Stimulated activated CD4-positive, alpha-beta T cell treated with anti-CD3 and anti-CD28 coated beads, Interleukin-15, amount 100 ng/mL, for 24 hours (primary cell): Measurements from ENCODE around the gene UGT1A9.

Experiments
- DNase-seq: peaks from one replicate; pipeline ENCODE4 v3.0.0-alpha.2; 2020

UGT1A9 gene

DNA sequence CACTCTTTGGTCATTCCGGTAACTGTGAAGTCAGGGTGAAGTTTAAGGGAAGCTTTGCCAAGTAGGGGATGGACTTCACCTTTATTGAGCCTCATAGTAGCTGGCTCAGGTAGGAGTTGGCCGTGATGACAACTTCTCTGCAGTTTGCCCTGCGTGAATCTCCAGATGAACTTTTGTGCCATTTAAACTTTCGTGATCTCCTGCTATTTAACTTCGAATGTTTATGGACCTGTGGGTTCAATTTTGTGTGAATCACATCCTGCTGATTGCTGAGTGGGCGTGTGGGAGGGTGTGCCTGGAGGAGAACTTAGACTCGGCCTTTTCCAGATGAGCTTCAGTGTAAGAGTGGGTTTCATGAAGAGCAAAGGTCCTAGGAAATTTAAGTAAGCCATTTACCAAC is 92.6 kb downstream of the UGT1A9 start:
- no peak for DNase-seq

DNA sequence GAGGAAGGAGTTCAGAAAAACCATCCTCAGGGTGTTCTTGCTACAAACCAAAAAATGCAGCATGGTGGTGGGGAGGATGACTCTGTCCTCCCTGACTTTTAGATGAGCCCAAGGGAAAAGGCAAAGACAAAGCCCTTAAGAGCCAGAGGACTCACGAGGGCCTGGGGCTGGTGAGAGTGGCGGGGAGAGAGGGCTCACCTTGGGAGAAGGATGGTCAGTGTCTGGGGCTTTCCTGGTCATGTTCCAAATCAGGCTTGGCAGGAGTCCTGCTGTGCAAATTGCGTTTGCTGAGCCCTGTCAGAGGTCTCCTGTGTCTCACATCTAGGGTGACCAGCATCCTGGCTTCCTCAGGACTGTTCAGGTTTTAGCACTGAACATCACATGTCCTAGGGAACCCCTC is 93.1 kb downstream of the UGT1A9 start:
- DNase-seq, result no peak

DNA sequence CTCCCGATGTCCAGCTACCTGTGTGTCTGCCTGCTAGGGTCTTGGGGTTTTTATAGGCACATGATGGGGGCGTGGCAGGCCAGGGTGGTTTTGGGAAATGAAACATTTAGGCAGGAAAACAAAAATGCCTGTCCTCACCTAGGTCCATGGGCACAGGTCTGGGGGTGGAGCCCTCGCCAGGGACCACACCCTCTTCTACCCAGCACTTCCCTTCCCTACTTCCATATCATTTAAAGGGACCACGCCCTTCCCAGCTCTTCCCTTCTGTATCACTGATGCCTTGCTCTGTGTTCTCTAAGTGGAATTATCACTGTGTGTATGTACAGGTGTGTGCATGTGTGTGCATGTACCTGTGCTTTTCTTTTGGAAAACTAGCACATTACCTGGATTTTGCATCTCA is 94.7 kb downstream of the UGT1A9 start:
- DNase-seq, result no peak

DNA sequence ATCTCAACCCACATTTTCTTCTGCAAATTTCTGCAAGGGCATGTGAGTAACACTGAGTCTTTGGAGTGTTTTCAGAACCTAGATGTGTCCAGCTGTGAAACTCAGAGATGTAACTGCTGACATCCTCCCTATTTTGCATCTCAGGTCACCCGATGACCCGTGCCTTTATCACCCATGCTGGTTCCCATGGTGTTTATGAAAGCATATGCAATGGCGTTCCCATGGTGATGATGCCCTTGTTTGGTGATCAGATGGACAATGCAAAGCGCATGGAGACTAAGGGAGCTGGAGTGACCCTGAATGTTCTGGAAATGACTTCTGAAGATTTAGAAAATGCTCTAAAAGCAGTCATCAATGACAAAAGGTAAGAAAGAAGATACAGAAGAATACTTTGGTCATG is 96.4 kb downstream of the UGT1A9 start:
- no peak for DNase-seq

DNA sequence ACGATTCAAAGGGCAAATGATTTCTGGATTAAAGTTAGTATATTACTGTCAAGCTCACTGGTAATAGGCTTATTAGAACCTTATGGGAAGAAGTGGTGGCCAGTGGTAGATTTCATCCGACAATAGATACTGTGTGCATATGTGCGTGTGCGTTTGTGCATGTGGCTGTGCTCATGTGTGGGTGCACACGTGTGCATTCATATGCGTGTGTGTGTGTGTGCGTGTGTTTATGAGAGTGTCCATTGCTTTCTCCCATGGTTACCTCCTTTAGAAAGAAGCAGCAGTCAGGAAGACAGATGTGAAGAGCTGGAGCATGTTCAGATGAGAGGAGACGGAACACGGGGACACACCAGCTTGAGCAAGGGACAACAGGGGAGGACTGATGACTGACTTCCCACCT is 97.6 kb downstream of the UGT1A9 start:
- no peak for DNase-seq

DNA sequence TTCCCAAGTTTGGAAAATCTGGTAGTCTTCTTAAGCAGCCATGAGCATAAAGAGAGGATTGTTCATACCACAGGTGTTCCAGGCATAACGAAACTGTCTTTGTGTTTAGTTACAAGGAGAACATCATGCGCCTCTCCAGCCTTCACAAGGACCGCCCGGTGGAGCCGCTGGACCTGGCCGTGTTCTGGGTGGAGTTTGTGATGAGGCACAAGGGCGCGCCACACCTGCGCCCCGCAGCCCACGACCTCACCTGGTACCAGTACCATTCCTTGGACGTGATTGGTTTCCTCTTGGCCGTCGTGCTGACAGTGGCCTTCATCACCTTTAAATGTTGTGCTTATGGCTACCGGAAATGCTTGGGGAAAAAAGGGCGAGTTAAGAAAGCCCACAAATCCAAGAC is 100.5 kb downstream of the UGT1A9 start:
- DNase-seq, result no peak

DNA sequence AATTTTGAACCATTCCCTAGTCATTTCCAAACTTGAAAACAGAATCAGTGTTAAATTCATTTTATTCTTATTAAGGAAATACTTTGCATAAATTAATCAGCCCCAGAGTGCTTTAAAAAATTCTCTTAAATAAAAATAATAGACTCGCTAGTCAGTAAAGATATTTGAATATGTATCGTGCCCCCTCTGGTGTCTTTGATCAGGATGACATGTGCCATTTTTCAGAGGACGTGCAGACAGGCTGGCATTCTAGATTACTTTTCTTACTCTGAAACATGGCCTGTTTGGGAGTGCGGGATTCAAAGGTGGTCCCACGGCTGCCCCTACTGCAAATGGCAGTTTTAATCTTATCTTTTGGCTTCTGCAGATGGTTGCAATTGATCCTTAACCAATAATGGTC is 100.9 kb downstream of the UGT1A9 start:
- DNase-seq, result no peak

DNA sequence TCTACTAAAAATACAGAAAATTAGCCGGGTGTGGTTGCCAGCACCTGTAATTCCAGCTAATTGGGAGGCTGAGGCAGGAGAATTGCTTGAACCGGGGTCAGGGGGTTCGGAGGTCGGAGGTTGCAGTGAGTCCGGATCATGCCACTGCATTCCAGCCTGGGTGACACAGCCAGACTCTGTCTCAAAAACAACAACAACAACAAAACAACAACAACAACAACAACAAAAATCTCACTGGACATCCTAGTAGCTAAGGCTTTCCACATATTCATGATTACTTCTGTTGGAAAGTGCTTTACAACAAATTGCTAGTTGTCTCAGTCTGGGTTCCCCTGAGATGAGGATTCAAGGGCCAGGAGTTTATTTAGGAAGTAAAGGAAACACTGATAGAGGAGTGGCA is 102.2 kb downstream of the UGT1A9 start:
- no peak for DNase-seq

DNA sequence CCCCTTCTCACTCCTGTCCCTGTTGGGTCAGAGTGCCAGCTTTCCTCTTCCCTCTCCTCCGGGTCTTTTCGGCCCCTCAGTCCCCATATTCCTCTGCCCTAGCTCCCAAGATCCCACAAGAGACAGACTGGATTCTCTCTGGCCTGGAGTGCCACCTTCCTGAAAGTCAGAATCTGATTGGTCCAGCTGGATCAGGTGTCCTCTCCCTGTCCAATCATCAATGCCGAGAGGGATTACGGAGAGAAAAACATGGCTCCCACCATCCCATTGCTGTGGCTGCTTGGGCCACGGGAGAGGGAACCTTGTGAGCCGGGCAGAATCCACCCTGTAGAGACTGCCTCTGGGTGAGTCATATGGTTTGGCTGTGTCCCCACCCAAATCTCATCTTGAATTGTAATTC is 103.7 kb downstream of the UGT1A9 start:
- no peak for DNase-seq

DNA sequence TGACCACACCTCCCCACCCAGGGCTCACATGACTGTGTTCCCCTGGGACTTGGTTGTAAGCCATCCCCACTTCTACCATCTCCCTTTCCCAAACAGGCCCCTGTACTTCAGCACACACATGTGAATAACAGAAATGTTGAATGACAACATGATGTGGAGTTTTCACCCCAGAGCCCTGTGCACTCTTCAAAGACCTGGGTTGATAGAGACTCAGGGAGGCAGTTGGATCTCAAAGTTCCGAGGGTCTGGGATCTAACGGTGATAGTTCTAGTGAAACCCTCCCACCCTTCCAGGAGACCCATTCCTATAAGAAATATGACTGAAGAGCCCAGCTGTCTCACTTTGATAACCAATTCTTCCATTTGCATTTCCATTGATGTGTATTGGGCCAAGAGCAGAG is 106.3 kb downstream of the UGT1A9 start, which contains the start of gene MROH2A:
Gene MROH2A (plus strand): TSS at position 301 of the 400 bp plus-strand sequence. CDS start 1,029 bp downstream, outside the sequence.
- no peak for DNase-seq

DNA sequence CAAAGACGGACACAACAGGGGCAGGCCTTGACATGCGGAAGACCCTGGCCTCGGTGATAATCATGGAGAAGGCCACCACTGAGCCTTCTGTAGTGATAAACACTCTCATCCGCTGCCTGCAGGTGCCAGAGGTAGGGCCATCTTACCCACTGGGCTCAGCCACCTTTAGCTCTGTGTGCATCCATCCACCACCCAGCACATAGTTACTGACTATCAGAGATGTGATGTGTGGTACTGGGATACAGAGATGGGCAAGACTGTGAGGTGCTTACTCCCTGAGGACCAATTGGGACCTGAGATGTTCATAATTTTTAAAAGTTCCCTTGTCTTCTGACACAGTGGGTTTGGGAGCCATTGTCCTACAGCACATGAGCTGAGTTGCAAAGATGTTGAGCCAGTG is 108.0 kb downstream of the UGT1A9 start:
- DNase-seq, result no peak

DNA sequence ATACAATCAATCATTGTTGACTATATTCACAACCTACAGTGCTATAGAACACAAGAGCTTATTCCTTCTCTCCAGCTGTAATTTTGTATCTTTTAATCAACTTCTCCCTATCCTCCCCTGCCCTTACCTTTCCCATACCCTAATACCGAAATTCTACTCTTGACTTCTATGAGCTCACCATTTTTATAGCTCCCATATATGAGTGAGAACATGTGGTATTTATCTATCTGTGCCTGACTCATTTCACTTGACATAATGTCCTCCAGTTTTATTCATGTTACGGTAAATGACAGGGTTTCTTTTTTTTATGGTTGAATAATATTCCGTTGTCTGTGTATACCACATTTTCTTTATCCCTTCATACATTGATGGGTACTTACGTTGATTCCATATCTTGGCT is 109.1 kb downstream of the UGT1A9 start:
- no peak for DNase-seq

DNA sequence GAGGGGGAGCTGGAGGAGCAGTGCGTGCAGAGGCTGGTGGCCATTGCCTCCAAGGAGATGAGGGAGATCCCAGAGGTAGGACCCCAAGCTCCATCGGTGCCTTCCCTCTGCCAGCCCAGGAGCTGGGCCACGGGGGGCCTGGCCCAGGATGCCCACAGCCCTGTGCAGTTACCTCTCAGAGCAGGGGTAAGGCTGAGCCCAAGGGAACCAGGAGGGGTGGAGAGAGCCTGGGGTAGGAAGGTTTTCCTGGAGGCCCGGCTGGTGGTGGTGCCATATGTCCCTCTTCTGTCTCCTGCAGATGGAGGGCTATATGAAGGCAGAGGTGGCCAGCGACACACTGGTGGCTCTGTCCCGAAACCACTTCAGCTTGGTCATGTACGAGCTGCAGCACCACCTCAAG is 117.9 kb downstream of the UGT1A9 start:
- no peak for DNase-seq

DNA sequence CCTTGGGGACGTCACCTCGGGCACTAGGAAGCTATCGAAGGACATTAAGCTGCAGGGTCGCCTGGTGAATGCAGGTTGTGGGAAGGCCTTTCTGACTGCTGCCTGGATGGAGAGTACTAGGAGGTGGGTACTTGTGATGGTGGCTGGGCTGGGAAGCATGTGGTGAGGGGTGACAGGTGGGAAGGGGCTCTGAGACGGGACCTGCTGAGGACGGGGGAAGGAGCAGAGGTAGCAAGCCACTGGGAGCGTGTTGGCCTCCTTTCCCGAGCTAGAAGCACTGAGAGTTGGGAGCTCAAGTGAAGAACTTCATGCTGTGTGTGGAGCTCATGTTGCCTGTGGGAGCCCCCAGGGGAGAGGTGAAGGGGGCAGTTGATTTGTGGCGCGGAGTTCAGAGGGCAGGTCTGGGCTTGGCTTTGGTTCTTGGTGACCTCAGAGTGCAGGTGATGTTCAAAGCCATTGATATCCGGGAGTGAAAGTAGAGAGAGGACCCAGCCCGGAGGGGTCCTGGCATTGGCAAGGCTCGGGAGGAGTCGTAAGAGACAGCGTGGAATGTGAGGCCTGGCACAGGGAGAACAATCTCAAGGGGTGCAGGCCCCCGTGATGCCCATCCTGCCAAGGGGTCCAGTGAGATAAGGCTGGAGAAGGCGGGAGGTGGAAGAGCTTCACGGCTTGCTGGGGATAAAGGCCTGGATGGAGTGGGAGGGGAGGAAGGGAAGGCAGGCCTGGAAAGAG is 119.6 kb downstream of the UGT1A9 start:
- DNase-seq, result no peak

DNA sequence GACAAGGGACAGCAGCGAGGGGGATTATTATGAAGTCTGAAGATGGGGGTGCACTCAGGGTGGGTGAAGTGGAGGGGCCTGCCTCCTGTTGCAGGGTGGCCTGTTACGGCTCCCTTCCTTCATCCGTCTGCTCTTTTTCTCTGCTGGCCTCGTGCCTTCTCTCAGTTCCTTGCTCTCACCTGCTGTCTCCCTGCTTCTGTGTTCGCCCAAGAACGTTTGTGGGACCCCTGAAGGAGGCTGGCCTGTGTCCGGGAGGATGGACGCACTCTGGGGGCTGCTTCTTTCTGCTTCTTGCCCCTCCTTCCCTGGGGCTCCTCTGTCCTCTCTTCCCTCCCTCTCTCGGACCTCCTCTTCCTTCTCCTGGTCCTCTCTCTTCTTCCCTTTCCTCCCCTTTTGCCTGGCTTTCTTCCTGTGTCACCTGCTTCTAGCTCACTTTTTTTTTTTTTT is 120.2 kb downstream of the UGT1A9 start:
- DNase-seq, result no peak

DNA sequence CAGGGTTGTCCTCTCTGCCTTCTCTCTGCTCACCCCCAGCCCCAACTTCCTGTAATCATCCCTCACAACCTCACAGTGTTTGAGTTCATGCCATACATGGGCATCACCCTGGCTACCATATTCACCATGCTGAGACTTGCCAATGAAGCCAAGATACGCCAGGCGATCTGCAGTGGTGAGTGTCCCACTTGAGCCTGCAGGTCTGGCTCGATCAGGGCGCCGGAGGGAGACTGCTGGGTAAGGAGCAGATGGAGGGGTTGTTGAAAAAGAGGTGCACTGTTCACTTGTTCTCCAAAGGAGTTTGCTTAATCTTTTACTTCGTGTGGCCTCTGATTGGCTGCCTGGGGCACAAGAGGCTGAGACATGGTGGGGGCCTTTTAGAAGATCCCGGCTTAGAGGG is 121.0 kb downstream of the UGT1A9 start:
- DNase-seq, result no peak

DNA sequence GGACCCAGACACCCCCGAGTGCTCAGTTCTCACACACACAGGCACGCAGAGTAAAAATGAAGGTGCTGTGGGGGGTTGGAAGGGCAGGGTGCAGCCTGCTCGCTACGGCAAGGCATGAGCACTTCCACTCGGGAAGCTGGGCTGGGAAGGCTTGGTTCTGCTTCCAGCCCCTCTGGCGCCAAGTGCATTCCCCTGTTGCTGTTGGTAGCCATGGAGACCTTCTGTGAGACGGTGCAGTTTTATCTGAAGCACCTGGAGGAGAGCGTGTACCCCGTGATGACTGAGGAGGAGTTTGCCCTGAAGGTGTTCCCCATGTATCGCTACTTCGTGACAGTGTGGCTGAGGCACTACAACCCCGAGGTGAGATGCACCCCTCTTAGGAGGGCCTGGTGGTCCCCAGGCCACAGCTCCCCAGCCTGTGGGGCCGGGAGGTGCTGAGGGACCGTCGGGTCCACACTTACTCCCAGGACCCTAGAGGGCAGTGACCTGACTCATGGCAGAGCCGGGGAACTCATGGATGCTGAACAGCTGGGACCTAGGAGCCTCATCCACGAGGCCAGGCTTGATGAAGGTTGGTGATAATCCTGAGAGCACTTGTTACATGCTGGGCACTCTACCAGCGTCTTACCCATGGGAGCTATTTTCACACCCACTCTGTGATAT is 121.9 kb downstream of the UGT1A9 start:
- DNase-seq, result no peak

DNA sequence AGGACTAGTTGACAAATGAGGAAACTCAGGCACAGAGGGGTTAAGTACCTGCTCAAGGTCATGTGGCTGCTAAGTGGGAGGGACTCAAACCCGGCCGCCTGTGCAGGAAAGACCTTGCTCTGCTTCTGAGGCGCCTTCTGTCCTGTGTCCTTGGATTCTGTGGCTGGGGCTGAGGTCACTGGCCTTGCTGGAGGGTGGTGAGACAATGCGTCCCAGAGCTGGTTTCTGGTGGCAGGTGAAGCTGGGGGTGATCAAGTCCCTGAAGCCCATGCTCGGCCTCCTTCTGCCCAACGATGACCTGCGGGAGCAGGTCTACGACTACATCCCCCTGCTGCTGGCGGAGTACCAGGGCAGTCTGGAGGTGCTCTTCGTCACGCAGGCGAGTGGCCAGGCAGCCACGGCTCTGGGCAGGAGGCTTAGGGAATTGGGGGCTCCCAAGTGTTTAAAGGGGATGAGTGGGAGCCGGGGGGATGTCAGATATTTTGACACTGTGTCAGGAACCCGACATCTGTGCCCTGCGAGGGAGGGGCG is 122.5 kb downstream of the UGT1A9 start:
- DNase-seq, result no peak

DNA sequence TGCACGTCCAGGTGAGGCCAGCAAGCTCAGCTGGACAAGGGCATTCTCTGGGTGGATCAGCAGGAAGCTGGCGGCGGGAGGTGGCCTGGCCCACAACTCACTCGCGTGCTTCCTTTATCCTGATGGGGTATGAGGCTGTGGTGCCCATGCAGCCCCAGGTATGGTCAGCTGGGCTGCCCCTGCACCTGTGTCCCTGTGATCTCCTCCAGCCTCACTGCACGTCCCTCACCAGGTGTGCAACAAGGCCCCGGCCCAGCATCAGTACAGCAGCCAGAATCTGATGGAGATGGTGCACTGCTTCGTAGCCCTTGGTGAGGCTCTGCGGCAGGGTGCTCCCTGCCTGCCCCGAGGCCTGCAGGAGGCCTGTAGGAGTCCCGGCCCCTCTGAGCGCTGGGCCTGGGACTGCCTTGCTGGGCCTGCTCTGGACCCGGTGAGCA is 124.1 kb downstream of the UGT1A9 start:
- no peak for DNase-seq

DNA sequence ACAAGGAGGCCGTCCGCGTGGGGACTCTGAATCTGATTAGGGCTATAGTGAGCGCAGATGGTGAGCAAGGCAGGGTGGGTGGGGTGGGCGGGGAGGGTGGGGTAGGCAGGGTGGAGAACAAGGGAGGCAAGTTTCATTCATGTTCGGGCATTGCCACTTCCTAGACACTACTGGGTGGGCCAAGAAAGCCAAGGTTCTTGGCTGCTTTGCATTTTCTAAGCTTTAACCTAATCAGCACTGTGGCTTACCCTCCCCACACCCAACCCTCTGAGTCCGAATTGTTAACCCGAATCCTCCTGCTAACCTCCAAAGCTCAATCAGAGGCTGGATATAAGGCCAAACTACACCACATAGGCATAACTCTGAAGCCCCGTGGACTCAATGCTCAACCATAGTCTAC is 124.6 kb downstream of the UGT1A9 start:
- no peak for DNase-seq

DNA sequence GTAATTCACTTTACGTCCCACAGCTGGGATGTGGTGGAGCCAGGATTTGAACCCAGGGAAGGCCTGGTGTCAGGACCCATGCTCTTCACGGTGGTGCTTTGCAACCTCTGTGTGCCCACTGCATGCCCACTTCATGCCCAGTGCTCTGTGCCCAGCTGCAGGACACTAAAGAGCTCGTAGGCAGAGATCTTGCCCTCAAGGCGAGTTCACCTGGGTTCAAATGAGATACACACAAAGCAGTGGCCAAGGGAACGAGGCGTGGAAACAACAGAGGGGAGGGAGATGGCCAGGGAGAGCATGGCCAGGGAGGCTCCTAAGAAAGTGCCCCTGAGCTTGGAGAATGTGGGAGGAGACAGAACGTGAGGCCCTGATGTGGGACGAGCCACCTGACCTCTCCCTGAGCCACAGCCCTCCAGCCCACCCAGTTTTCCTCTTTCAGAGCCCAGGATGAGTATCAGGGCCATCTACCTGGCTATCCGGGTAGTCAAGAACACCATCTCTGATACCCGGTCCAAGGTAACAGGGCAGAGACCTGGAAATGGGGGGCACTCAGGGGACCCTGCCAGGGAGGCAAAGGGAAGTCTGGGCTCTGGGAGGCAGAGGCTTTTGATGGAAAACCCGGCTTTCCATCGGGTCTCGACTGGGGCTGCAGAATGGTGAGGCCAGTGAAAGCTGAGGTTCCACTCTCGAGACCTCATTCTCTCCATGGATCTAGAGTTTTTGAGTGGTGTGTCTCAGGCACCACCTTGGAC is 126.8 kb downstream of the UGT1A9 start:
- DNase-seq, result no peak

DNA sequence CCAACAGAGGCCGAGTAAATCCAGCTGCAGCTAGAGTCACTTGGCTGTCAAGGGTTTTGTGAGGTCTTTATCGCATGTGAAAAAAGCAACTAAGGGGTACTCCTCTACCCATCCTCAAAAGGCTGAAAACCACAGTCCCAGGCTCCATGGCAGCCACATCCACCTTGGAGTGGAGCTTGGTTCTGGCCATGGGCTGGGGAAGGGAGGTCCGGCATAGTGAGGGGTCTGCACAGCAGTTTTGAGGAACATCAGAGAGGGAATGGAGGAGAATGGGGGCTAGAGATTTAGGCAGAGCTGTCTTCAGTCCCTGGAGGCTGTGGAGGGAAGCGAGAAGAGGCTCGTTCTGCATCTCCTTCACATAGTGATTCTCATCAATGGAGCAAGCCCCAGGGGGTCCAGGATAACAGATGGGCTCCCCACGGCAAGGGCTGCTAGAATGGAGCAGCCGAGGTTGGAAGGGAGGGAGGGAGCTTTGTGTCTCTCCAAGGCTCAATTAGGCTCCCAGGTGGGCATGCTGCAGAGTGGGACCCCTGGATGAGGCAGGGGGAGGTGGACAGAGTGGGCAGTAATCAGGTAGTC is 127.5 kb downstream of the UGT1A9 start:
- DNase-seq, result no peak

DNA sequence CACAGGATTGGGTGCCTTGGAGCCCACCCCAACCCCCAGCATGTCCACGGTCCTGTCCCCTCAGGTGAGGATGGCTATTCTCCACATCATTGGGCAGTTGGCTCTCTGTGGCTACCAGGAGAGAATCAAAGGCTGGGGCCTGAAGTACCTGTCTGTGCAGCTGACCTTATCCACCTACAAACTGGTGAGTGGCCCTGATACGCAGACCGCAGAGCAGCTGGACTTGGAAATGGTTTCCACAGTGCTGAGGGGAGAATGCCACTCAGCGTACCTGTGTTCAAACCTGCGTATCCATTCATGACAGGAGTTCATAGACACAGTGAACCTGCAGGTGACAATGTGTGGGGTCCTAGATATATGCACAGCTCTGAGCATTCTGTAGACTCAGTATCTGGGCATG is 128.0 kb downstream of the UGT1A9 start:
- DNase-seq, result no peak
